Neural cell (in vitro differentiated cells): Measurements from ENCODE around the gene COL27A1. TPM values are rescaled to one million over a fixed set of nuclear protein-coding genes. Genes with fewer than 3 reads are reported as not detected.

ENCODE experiments used
- H2AFZ ChIP-seq: fragments of 200-600, 300-800 bp; sonication (generic), shearing (Covaris generic); 2 replicates; pipeline ENCODE4 v1.6.0; 2014; ENCODE audit warnings: low read depth, mild to moderate bottlenecking, antibody characterized with exemption, low read length, moderate library complexity
- H3F3A ChIP-seq: fragments of 200-600 bp; shearing (Covaris generic); 2 replicates; pipeline ENCODE4 v1.6.1; 2016; ENCODE audit warnings: mild to moderate bottlenecking, moderate library complexity, mixed read lengths, antibody characterized with exemption, low read length; ENCODE audit not compliant: insufficient read depth, poor library complexity, severe bottlenecking
- H3K27ac ChIP-seq: fragments of 200-600, 300-800 bp; sonication (generic), shearing (Covaris generic); 2 replicates; pipeline ENCODE4 v1.5.1; 2014; ENCODE audit warnings: mild to moderate bottlenecking, low read length, moderate library complexity
- H3K27me3 ChIP-seq: fragments of 300-800, 200-600 bp; sonication (generic), shearing (Covaris generic); 2 replicates; pipeline ENCODE4 v1.6.0; 2014; ENCODE audit warnings: mild to moderate bottlenecking, low read depth, low read length, moderate library complexity; ENCODE audit not compliant: insufficient read depth
- H3K36me3 ChIP-seq: fragments of 300-800, 200-600 bp; sonication (generic), shearing (Covaris generic); 2 replicates; pipeline ENCODE4 v1.5.1; 2014; ENCODE audit warnings: mild to moderate bottlenecking, antibody characterized with exemption, low read length, moderate library complexity; ENCODE audit not compliant: insufficient read depth
- H3K4me2 ChIP-seq: fragments of 300-800, 200-600 bp; sonication (generic), shearing (Covaris generic); 2 replicates; pipeline ENCODE4 v1.6.0; 2014; ENCODE audit warnings: mild to moderate bottlenecking, low read length
- H3K4me3 ChIP-seq: fragments of 300-800, 200-600 bp; sonication (generic), shearing (Covaris generic); 2 replicates; pipeline ENCODE4 v1.5.1; 2014; ENCODE audit warnings: mild to moderate bottlenecking, low read length, moderate library complexity
- H3K79me2 ChIP-seq: fragments of 200-600 bp; shearing (Covaris generic); replicated peaks from 2 replicates; pipeline ENCODE4 v1.6.0; 2014; ENCODE audit warnings: mild to moderate bottlenecking, low read length, moderate library complexity; ENCODE audit not compliant: insufficient read depth
- H3K9ac ChIP-seq: fragments of 300-800, 200-600 bp; sonication (generic), shearing (Covaris generic); 2 replicates; pipeline ENCODE4 v1.6.1; 2016; ENCODE audit warnings: mild to moderate bottlenecking, low read length, mixed read lengths
- H3K9me2 ChIP-seq: fragments of 200-600 bp; shearing (Covaris generic); 2 replicates; pipeline ENCODE4 v1.6.1; 2016; ENCODE audit warnings: mild to moderate bottlenecking, low read length, mixed read lengths; ENCODE audit not compliant: insufficient read depth
- H3K9me3 ChIP-seq: fragments of 200-600, 300-800 bp; sonication (generic), shearing (Covaris generic); 2 replicates; pipeline ENCODE4 v1.6.1; 2016; ENCODE audit warnings: mild to moderate bottlenecking, mixed run types, low read length, moderate library complexity, mixed read lengths
- H4K20me1 ChIP-seq: fragments of 200-600 bp; shearing (Covaris generic); 2 replicates; pipeline ENCODE4 v1.6.1; 2016; ENCODE audit warnings: mild to moderate bottlenecking, mixed run types; ENCODE audit not compliant: insufficient read depth
- EP300 ChIP-seq: fragments of 450-650 bp; conservative IDR thresholded peaks from 2 replicates; pipeline ENCODE4 v1.6.1; 2014; ENCODE audit warnings: antibody characterized with exemption, mild to moderate bottlenecking, moderate library complexity; ENCODE audit not compliant: poor library complexity, severe bottlenecking
- EZH2 ChIP-seq: fragments of 200-600, 300-800 bp; shearing (Covaris generic), sonication (generic); IDR thresholded peaks from 2 replicates; pipeline ENCODE4 v1.6.1; 2014; ENCODE audit warnings: antibody characterized with exemption, low read length, borderline replicate concordance, mild to moderate bottlenecking; ENCODE audit not compliant: insufficient read depth, poor library complexity, severe bottlenecking
- MXI1 ChIP-seq: fragments of 450-650 bp; conservative IDR thresholded peaks from 2 replicates; pipeline ENCODE4 v1.6.1; 2014; ENCODE audit warnings: antibody characterized with exemption, mild to moderate bottlenecking; ENCODE audit not compliant: poor library complexity, severe bottlenecking
- POLR2AphosphoS5 ChIP-seq: IDR thresholded peaks from 2 replicates; pipeline ENCODE4 v1.6.1; 2012
- RAD21 ChIP-seq: fragments of 450-650 bp; conservative IDR thresholded peaks from 2 replicates; pipeline ENCODE4 v1.6.1; 2014; ENCODE audit warnings: antibody characterized with exemption, mild to moderate bottlenecking, moderate library complexity
- SMC3 ChIP-seq: fragments of 450-650 bp; conservative IDR thresholded peaks from 2 replicates; pipeline ENCODE4 v1.6.1; 2014; ENCODE audit warnings: antibody characterized with exemption, mild to moderate bottlenecking, moderate library complexity; ENCODE audit not compliant: poor library complexity
- TAF1 ChIP-seq: IDR thresholded peaks from 2 replicates; pipeline ENCODE4 v1.6.1; 2012; ENCODE audit warnings: low read depth
- polyA plus RNA-seq: library from polyadenylated mRNA; depleted of rRNA; stranded (reverse); fragments of >200 nt; gene quantifications from 2 replicates; pipeline ENCODE4 v1.2.3, GENCODE V29; 2014
- TF ChIP-seq, protein P1 (sequence below): fragments of 450-650 bp; IDR thresholded peaks from 2 replicates; pipeline ENCODE4 v1.5.1; 2014; ENCODE audit warnings: antibody characterized with exemption, mild to moderate bottlenecking, moderate library complexity; ENCODE audit not compliant: poor library complexity, severe bottlenecking
- TF ChIP-seq, protein P2 (sequence below): IDR thresholded peaks from 2 replicates; pipeline ENCODE4 v1.6.1; 2012; ENCODE audit warnings: borderline replicate concordance

The COL27A1 gene
- polyA plus RNA-seq, 1 donor from 2014 or later: 0.25 TPM

DNA sequence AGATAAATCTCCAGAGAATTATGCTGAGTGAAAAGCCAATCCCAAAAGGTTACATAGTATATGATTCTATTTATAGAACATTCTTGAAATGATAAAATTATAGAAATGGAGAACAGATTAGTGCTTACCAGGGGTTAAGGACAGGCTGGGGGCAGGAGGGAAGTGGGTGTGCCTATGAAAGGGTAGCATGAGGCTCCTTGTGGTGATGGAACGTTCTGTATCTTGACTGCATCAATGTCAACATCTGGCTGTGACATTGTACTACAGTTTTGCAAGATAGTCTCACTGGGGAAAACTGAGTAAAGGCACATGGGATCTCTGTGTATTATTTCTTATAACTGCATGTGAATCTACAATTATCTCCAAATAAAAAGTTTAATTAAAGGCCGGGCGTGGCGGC lies 196.6 kb downstream of the COL27A1 start:
- H3K9ac ChIP-seq: no peak overlapping the region
- no peaks in the 10 kb centered on the region for H3K79me2 ChIP-seq
- no peaks in the 10 kb centered on the region for H4K20me1 ChIP-seq
- H3K9me2 ChIP-seq: no peaks in the 10 kb centered on the region
- no peaks in the 10 kb centered on the region for H3K36me3 ChIP-seq
- no peak for TF ChIP-seq TAF1
- no peak for TF ChIP-seq POLR2AphosphoS5
- no peak for TF ChIP-seq EP300
- TF ChIP-seq RAD21: no peak
- no peak for TF ChIP-seq MXI1
- TF ChIP-seq, protein P1, sequence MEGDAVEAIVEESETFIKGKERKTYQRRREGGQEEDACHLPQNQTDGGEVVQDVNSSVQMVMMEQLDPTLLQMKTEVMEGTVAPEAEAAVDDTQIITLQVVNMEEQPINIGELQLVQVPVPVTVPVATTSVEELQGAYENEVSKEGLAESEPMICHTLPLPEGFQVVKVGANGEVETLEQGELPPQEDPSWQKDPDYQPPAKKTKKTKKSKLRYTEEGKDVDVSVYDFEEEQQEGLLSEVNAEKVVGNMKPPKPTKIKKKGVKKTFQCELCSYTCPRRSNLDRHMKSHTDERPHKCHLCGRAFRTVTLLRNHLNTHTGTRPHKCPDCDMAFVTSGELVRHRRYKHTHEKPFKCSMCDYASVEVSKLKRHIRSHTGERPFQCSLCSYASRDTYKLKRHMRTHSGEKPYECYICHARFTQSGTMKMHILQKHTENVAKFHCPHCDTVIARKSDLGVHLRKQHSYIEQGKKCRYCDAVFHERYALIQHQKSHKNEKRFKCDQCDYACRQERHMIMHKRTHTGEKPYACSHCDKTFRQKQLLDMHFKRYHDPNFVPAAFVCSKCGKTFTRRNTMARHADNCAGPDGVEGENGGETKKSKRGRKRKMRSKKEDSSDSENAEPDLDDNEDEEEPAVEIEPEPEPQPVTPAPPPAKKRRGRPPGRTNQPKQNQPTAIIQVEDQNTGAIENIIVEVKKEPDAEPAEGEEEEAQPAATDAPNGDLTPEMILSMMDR: no peak
- no peak for TF ChIP-seq EZH2
- TF ChIP-seq, protein P2, sequence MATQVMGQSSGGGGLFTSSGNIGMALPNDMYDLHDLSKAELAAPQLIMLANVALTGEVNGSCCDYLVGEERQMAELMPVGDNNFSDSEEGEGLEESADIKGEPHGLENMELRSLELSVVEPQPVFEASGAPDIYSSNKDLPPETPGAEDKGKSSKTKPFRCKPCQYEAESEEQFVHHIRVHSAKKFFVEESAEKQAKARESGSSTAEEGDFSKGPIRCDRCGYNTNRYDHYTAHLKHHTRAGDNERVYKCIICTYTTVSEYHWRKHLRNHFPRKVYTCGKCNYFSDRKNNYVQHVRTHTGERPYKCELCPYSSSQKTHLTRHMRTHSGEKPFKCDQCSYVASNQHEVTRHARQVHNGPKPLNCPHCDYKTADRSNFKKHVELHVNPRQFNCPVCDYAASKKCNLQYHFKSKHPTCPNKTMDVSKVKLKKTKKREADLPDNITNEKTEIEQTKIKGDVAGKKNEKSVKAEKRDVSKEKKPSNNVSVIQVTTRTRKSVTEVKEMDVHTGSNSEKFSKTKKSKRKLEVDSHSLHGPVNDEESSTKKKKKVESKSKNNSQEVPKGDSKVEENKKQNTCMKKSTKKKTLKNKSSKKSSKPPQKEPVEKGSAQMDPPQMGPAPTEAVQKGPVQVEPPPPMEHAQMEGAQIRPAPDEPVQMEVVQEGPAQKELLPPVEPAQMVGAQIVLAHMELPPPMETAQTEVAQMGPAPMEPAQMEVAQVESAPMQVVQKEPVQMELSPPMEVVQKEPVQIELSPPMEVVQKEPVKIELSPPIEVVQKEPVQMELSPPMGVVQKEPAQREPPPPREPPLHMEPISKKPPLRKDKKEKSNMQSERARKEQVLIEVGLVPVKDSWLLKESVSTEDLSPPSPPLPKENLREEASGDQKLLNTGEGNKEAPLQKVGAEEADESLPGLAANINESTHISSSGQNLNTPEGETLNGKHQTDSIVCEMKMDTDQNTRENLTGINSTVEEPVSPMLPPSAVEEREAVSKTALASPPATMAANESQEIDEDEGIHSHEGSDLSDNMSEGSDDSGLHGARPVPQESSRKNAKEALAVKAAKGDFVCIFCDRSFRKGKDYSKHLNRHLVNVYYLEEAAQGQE: no peak
- TF ChIP-seq SMC3: no peak
- no peaks in the 10 kb centered on the region for H3F3A ChIP-seq
- H3K27me3 ChIP-seq: no peaks in the 10 kb centered on the region
- no peak overlapping the region for H3K4me3 ChIP-seq
- no peak overlapping the region for H3K4me2 ChIP-seq
- no peak overlapping the region for H2AFZ ChIP-seq
- no peak overlapping the region for H3K27ac ChIP-seq
- H3K9me3 ChIP-seq: no peaks in the 10 kb centered on the region

DNA sequence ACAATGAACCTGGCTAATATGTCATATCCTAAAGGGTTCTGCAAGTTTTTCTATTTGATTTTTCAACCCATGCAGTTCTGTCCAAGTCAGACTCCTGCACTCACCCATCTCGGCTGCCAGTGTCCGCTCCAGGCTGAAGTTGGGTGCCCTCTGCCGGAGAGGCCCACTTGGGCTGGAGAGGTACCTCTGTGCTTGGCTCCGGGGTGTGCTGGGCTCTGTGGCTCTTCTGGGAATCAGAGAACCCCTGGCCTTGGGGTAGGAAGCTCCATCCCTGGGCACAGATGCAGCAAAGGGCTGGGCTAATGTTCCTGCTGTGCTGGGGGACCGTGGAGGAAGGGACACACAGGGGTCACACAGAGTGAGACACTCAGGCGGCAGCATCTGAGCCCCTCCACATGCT lies 200.5 kb downstream of the COL27A1 start:
- no peaks in the 10 kb centered on the region for H3F3A ChIP-seq
- no peaks in the 10 kb centered on the region for H3K9me2 ChIP-seq
- no peak overlapping the region for H3K4me3 ChIP-seq
- no peak overlapping the region for H3K4me2 ChIP-seq
- no peak for TF ChIP-seq EZH2
- TF ChIP-seq EP300: no peak
- TF ChIP-seq SMC3: no peak
- TF ChIP-seq MXI1: no peak
- no peak for TF ChIP-seq POLR2AphosphoS5
- TF ChIP-seq, protein P1: no peak
- TF ChIP-seq, protein P2: no peak
- TF ChIP-seq RAD21: no peak
- no peak for TF ChIP-seq TAF1
- no peaks in the 10 kb centered on the region for H3K79me2 ChIP-seq
- no peak overlapping the region for H2AFZ ChIP-seq
- no peak overlapping the region for H3K27ac ChIP-seq
- no peak overlapping the region for H3K9ac ChIP-seq
- no peaks in the 10 kb centered on the region for H3K9me3 ChIP-seq
- H4K20me1 ChIP-seq: no peaks in the 10 kb centered on the region
- no peaks in the 10 kb centered on the region for H3K36me3 ChIP-seq
- H3K27me3 ChIP-seq: no peaks in the 10 kb centered on the region
